ENCODE results near the gene AMFR.

DNA sequence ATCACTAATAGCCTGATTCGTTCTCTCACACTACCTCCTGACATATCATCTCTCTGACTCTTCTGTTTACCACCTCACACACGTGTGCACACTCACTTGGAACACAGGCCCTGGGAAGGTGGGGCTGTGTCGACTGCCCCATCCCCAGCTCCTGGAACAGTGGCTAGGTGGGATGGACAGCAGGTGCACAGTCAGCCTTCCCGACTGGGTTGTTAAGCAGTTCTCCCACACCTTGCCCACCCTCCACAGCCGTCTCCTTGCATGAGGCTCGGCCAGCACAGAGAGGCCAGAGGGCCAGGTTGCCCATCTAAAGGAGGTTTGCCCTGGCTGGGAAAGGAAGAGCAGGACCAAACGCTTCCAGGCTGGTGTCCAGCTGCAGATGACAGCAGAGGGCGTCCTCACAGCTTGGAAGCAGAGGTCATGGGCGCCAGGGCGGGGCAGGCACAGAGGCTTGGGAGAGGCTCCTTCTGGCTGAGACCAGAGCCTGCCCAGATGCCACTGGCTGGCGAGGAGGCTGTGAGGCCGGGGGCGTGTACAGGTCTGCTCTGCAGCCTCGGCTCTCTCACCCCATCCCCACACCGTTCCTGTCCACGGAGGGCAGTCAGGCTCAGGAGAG, 92.8 kb downstream of the AMFR start:
- TF ChIP-seq, protein P1, sequence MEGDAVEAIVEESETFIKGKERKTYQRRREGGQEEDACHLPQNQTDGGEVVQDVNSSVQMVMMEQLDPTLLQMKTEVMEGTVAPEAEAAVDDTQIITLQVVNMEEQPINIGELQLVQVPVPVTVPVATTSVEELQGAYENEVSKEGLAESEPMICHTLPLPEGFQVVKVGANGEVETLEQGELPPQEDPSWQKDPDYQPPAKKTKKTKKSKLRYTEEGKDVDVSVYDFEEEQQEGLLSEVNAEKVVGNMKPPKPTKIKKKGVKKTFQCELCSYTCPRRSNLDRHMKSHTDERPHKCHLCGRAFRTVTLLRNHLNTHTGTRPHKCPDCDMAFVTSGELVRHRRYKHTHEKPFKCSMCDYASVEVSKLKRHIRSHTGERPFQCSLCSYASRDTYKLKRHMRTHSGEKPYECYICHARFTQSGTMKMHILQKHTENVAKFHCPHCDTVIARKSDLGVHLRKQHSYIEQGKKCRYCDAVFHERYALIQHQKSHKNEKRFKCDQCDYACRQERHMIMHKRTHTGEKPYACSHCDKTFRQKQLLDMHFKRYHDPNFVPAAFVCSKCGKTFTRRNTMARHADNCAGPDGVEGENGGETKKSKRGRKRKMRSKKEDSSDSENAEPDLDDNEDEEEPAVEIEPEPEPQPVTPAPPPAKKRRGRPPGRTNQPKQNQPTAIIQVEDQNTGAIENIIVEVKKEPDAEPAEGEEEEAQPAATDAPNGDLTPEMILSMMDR (conservative IDR thresholded peaks at IDR 0.05; ENCODE audit: low read depth, low read length) = no peak
- no peak for TF ChIP-seq EZH2 (IDR thresholded peaks at IDR 0.05; ENCODE audit: borderline replicate concordance, low read depth, low read length, poor library complexity, severe bottlenecking)
